Right lobe of liver (tissue), 6 donors: ENCODE data around the gene SH3RF2. TPM values are rescaled to one million over a fixed set of nuclear protein-coding genes. Genes with fewer than 3 reads are reported as not detected.
"Not testable (repeated sequence)": the region's sequence is repeated elsewhere in the genome, so short reads cannot be mapped to it uniquely, and the experiment has no call there.

Experiments
- ATAC-seq, 4 donors: fragments of 200-7000 bp; cut with Tn5 transposase; one replicate each; pipeline ENCODE4 v1.9.1; 2020; ENCODE audit warnings: mild to moderate bottlenecking in 4 of 4, moderate library complexity in 4 of 4
- DNase-seq, 3 donors: peaks; one replicate each; pipeline ENCODE4 v3.0.0-alpha.2; 2020
- H3K27ac ChIP-seq, 3 donors: fragments of 200-600 bp; one replicate each; pipeline ENCODE4 v1.8.0; 2022
- H3K27me3 ChIP-seq, 2 donors: fragments of 200-600 bp; one replicate each; pipeline ENCODE4 v1.8.0; 2022
- H3K36me3 ChIP-seq, 4 donors: fragments of 200-600 bp; sonication (generic) in 1 of 4; one replicate each; pipeline versions ENCODE4 v1.5.1 to v1.8.0; 2017 to 2022; ENCODE audit warnings: control low read depth in 1 of 4
- H3K4me1 ChIP-seq, 4 donors: fragments of 200-600 bp; sonication (generic) in 1 of 4; one replicate each; pipeline versions ENCODE4 v1.5.1 to v1.8.0; 2017 to 2022; ENCODE audit warnings: control low read depth in 1 of 4
- H3K4me3 ChIP-seq, 3 donors: fragments of 200-600 bp; one replicate each; pipeline ENCODE4 v1.8.0; 2022
- H3K9me3 ChIP-seq, 4 donors: fragments of 200-600 bp; sonication (generic) in 1 of 4; one replicate each; pipeline versions ENCODE4 v1.5.1 to v1.8.0; 2017 to 2022; ENCODE audit warnings: control low read depth in 1 of 4
- CTCF ChIP-seq, 4 donors: fragments of 200-600 bp in 3 of 4; fragments of 450-650 bp in 1 of 4; IDR thresholded peaks; one replicate each; pipeline versions ENCODE4 v1.5.1 to v1.8.0; 2016 to 2022; ENCODE audit warnings: antibody characterized with exemption in 4 of 4, mild to moderate bottlenecking in 2 of 4
- POLR2A ChIP-seq: fragments of 450-650 bp; IDR thresholded peaks from one replicate; pipeline ENCODE4 v1.6.1; 2017; ENCODE audit warnings: antibody characterized with exemption, mild to moderate bottlenecking
- WGBS: methylation state at CpG from one replicate; pipeline ENCODE4 v1.1.6; 2018; ENCODE audit warnings: low coverage, low lambda C conversion rate; ENCODE audit not compliant: insufficient coverage; ENCODE audit errors: missing lambda C conversion rate; 5-methylcytosine and 5-hydroxymethylcytosine counted together
- intact Hi-C, 2 donors: fragments of 100-400 bp; cut with DNase I; formaldehyde crosslinking; loops; one replicate each; pipeline versions ENCODE4 v1.11.2 to v1.14.1; 2022
- total RNA-seq, 6 experiments: library from RNA; depleted of rRNA in 2 of 6; stranded (reverse); fragments of >200 nt in 2 of 6; fragmentation: NEBNext Ultra II Directional in 3 of 6; extraction: Animal tissue kit (Norgen Biotek cat#: 25700) in 3 of 6; gene quantifications; one replicate each; pipeline versions ENCODE4 v1.1.0 to v1.2.4, GENCODE V29; 2016 to 2023
- donor health status: DM: no; HTN: yes; CAD: no.
- donor health status: DM: no; HTN: no; CAD: no.
- donor health status: DM: no; HTN: no; CAD: no.
- donor health status: DM: no; HTN: yes; CAD: no.
- donor health status: DM: no; HTN: yes; CAD: no.

The SH3RF2 gene
- total RNA-seq, 6 experiments from 2014 or later, result 2.7 to 20.6 (median 5.8) TPM

GRCh38 chr5:145990170-145990569 lies 53.8 kb downstream of the SH3RF2 start:
- Histone ChIP-seq H3K9me3 (no peaks in the 10 kb centered on the region), H3K4me1 (no peaks in the 10 kb centered on the region), H3K36me3 (no peaks in the 10 kb centered on the region), H3K4me3 (no peak overlapping the region), H3K27ac (no peak overlapping the region), H3K27me3 (no peaks in the 10 kb centered on the region)
- TF ChIP-seq POLR2A, result no peak
- no peak for TF ChIP-seq CTCF (IDR thresholded peaks at IDR 0.05)
- WGBS, result 80% methylated on average over 1 of the region's 2 CpGs
- intact Hi-C loops, result no loop called here
- ATAC-seq (peak; percentile 47 to 69 (median 64)), DNase-seq (no peak)

- H3K27me3 ChIP-seq, result no peaks in the 10 kb centered on the region
- no peak for DNase-seq
- H3K36me3 ChIP-seq, result no peaks in the 10 kb centered on the region
- TF ChIP-seq CTCF (IDR thresholded peaks at IDR 0.05) (no peak), POLR2A (no peak)
- no peak overlapping the region for H3K4me3 ChIP-seq
- no peak overlapping the region for H3K27ac ChIP-seq
- H3K4me1 ChIP-seq, result peaks cover 0 to 2% (median 0%) of the 10 kb centered on the region in 4 donors
- H3K9me3 ChIP-seq, result no peaks in the 10 kb centered on the region
- WGBS, result 70% methylated on average over 3 of the region's 3 CpGs
- no peak for ATAC-seq
- intact Hi-C loops, result no loop called here
These were observed 54.7 kb downstream of the SH3RF2 start for GRCh38 chr5:145991044-145991575.

GRCh38 chr5:145993538-145993937 lies 57.2 kb downstream of the SH3RF2 start:
- ATAC-seq, intact Hi-C loops, H3K9me3 ChIP-seq, H3K27ac ChIP-seq, H3K4me1 ChIP-seq, DNase-seq, H3K36me3 ChIP-seq, H3K4me3 ChIP-seq, H3K27me3 ChIP-seq: not testable (repeated sequence)
- 100% methylated on average over 1 of the region's 4 CpGs for WGBS

GRCh38 chr5:145996135-145996534 lies 59.8 kb downstream of the SH3RF2 start:
- Histone ChIP-seq H3K4me3 (no peak overlapping the region), H3K36me3 (no peaks in the 10 kb centered on the region), H3K27ac (no peak overlapping the region), H3K9me3 (no peaks in the 10 kb centered on the region), H3K27me3 (no peaks in the 10 kb centered on the region), H3K4me1 (peaks cover 0 to 4% (median 0%) of the 10 kb centered on the region in 4 donors)
- TF ChIP-seq POLR2A (no peak), CTCF (IDR thresholded peaks at IDR 0.05) (no peak)
- DNase-seq, result no peak
- peak in 2 of 4 donors; percentile 25 to 59 for ATAC-seq
- WGBS, result 36% methylated on average over 6 of the region's 6 CpGs
- intact Hi-C loops, result no loop called here

- Histone ChIP-seq H3K4me3 (no peak overlapping the region), H3K9me3 (no peaks in the 10 kb centered on the region), H3K4me1 (peaks cover 0 to 4% (median 0%) of the 10 kb centered on the region in 4 donors), H3K27me3 (no peaks in the 10 kb centered on the region), H3K27ac (no peak overlapping the region), H3K36me3 (no peaks in the 10 kb centered on the region)
- no peak for DNase-seq
- ATAC-seq, result no peak
- 73% methylated on average over 1 of the region's 1 CpG for WGBS
- TF ChIP-seq CTCF (IDR thresholded peaks at IDR 0.05) (no peak), POLR2A (no peak)
- intact Hi-C loops, result no loop called here
These were observed 62.8 kb downstream of the SH3RF2 start for GRCh38 chr5:145999208-145999607.
